PC-9 (cell line): ENCODE measurements around the gene CCDC106. TPM values are rescaled to one million over a fixed set of nuclear protein-coding genes. Genes with fewer than 3 reads are reported as not detected.
A peak's percentile ranks its signal among the peaks of the same experiment; 100 is the strongest.

Source experiments
- BruUV-seq: library from RNA; stranded (reverse); fragments of 400-500 nt; replicated peaks from 2 replicates; lab custom pipeline; 2021; lab: Mats Ljungman, UMichigan
- CTCF ChIA-PET: fragments of 300-600 bp; sonication (Branson Sonifier 250); formaldehyde crosslinking; loops from one replicate; lab custom pipeline; 2022; ENCODE audit warnings: antibody characterized with exemption; lab: Charles Lee
- POLR2A ChIA-PET: fragments of 300-600 bp; sonication (Branson Sonifier 250); formaldehyde crosslinking; loops from one replicate; lab custom pipeline; 2022; ENCODE audit warnings: antibody characterized with exemption; ENCODE audit not compliant: unreplicated experiment; lab: Charles Lee
- DNase-seq, 2 experiments: peaks; one replicate each; pipeline versions ENCODE4 v3.0.0 to v3.0.0-alpha.2; 2015 to 2022; ENCODE audit warnings: mixed read lengths in 1 of 2
- H2AFZ ChIP-seq: fragments of 200-600 bp; sonication (generic); 2 replicates; pipeline ENCODE4 v1.8.1; 2017; ENCODE audit warnings: antibody characterized with exemption
- H3F3A ChIP-seq: fragments of 200-600 bp; sonication (generic); 2 replicates; pipeline ENCODE4 v1.8.1; 2017; ENCODE audit warnings: antibody characterized with exemption, mild to moderate bottlenecking, low read depth; ENCODE audit not compliant: insufficient read depth
- H3K27ac ChIP-seq: fragments of 200-600 bp; sonication (generic); 2 replicates; pipeline ENCODE4 v1.6.1; 2016; ENCODE audit warnings: mixed run types
- H3K27me3 ChIP-seq: fragments of 200-600 bp; sonication (generic); 2 replicates; pipeline ENCODE4 v1.6.1; 2016; ENCODE audit warnings: low read depth, mixed run types; ENCODE audit not compliant: insufficient read depth
- H3K36me3 ChIP-seq: fragments of 200-600 bp; sonication (generic); 2 replicates; pipeline ENCODE4 v1.6.1; 2016; ENCODE audit warnings: low read depth, mixed run types
- H3K4me1 ChIP-seq: fragments of 200-600 bp; sonication (generic); replicated peaks from 2 replicates; pipeline ENCODE4 v1.6.1; 2016; ENCODE audit warnings: mixed run types; ENCODE audit not compliant: insufficient read depth
- H3K4me2 ChIP-seq: fragments of 200-600 bp; sonication (generic); 2 replicates; pipeline ENCODE4 v1.6.1; 2017; ENCODE audit warnings: mixed run types
- H3K4me3 ChIP-seq: fragments of 200-600 bp; sonication (generic); 2 replicates; pipeline ENCODE4 v1.6.1; 2016; ENCODE audit warnings: mixed run types
- H3K79me2 ChIP-seq: fragments of 200-600 bp; sonication (generic); 2 replicates; pipeline ENCODE4 v1.6.1; 2017; ENCODE audit warnings: low read depth, mixed run types
- H3K9me2 ChIP-seq: fragments of 200-600 bp; sonication (generic); 2 replicates; pipeline ENCODE4 v1.8.1; 2017; ENCODE audit warnings: mild to moderate bottlenecking; ENCODE audit not compliant: insufficient read depth
- H3K9me3 ChIP-seq: fragments of 200-600 bp; sonication (generic); 2 replicates; pipeline ENCODE4 v1.8.1; 2016; ENCODE audit warnings: low read depth; ENCODE audit not compliant: insufficient read depth
- H4K20me1 ChIP-seq: fragments of 200-600 bp; sonication (generic); 2 replicates; pipeline ENCODE4 v1.8.1; 2017; ENCODE audit not compliant: insufficient read depth
- EZH2 ChIP-seq: fragments of 200-600 bp; sonication (generic); IDR thresholded peaks from 2 replicates; pipeline ENCODE4 v1.8.0; 2017; ENCODE audit warnings: antibody characterized with exemption, low read depth
- intact Hi-C: fragments of 100-400 bp; cut with micrococcal nuclease; formaldehyde crosslinking; loops from one replicate; pipeline ENCODE4 v1.10.0; 2022; ENCODE audit not compliant: unreplicated experiment
- total RNA-seq: library from RNA; stranded (reverse); gene quantifications from 2 replicates; pipeline ENCODE4 v1.2.3, GENCODE V29; 2021
- TF ChIP-seq, protein P1 (sequence below): fragments of 200-600 bp; sonication (generic); conservative IDR thresholded peaks from 2 replicates; pipeline ENCODE4 v1.6.1; 2017; ENCODE audit warnings: mixed run types, antibody characterized with exemption, mild to moderate bottlenecking, moderate library complexity

The CCDC106 gene
- total RNA-seq, 1 experiment from 2014 or later, result 3.2 TPM

DNA sequence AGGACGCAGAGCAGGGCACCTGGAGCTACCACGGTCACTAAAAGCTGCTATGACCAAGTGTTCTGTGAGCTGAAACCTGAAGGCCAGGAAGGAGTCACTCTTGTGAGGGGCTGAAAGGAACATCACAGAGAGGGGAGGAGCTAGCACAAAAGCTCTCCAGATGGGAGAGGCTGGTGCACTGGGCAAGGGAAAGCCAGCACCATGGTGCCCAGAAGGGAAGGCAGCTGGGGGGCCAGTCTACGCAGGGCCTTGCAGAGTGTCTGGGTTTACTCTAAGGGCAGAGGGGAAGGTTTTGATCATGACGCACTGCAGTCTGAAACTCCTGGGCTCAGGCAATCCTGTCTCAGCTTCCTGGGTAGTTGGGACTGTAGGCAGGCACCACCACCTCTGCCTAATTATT is 11.3 kb upstream of the CCDC106 start:
- Histone ChIP-seq H3F3A (peaks cover 52% of the 10 kb centered on the region; the same call in 1 of the 2 replicates), H2AFZ (no peak overlapping the region), H4K20me1 (peaks cover 3% of the 10 kb centered on the region; the same call in 1 of the 2 replicates), H3K4me2 (peak overlapping the region; percentile 92), H3K36me3 (peaks cover 3% of the 10 kb centered on the region; the same call in 1 of the 2 replicates), H3K27ac (no peak overlapping the region), H3K4me3 (peak overlapping the region; percentile 89; the same call in 1 of the 2 replicates), H3K9me2 (no peaks in the 10 kb centered on the region), H3K9me3 (no peaks in the 10 kb centered on the region), H3K4me1 (peaks cover 12% of the 10 kb centered on the region), H3K27me3 (no peaks in the 10 kb centered on the region), H3K79me2 (peaks cover 39% of the 10 kb centered on the region)
- TF ChIP-seq EZH2, result no peak
- TF ChIP-seq, protein P1, sequence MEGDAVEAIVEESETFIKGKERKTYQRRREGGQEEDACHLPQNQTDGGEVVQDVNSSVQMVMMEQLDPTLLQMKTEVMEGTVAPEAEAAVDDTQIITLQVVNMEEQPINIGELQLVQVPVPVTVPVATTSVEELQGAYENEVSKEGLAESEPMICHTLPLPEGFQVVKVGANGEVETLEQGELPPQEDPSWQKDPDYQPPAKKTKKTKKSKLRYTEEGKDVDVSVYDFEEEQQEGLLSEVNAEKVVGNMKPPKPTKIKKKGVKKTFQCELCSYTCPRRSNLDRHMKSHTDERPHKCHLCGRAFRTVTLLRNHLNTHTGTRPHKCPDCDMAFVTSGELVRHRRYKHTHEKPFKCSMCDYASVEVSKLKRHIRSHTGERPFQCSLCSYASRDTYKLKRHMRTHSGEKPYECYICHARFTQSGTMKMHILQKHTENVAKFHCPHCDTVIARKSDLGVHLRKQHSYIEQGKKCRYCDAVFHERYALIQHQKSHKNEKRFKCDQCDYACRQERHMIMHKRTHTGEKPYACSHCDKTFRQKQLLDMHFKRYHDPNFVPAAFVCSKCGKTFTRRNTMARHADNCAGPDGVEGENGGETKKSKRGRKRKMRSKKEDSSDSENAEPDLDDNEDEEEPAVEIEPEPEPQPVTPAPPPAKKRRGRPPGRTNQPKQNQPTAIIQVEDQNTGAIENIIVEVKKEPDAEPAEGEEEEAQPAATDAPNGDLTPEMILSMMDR, result no peak
- POLR2A ChIA-PET, result interaction anchor here (0.7 kb wide), 1 partner anchor 12 kb away, joined by 8 read pairs; the partner anchor contains the start of gene ZNF784
- no TSS peak for BruUV-seq
- DNase-seq, result no peak
- intact Hi-C loops, result loop anchor here (10.0 kb wide), 4 partner anchors 438 to 1458 kb away; no protein-coding TSS in a partner anchor
- CTCF ChIA-PET, result no interaction called here

DNA sequence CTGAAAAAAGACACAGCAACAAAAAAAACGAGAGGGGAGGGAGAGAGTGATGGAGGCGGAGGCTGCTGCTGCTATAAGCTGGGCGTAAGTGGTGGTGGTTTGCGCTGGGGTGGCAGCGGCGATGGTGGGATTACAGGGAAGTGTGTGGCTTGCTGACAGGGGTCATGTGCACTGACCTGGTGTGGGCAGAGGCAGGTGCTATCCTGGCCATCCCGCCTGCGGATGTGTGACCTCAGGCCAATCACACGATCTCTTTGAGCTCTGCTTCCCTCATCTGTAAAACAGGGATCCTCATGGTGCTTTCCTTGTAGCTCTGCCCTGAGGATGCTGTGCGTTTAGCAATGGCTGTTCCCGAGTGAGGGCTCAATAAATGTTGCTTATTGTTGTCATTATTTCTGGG is 10.5 kb upstream of the CCDC106 start:
- H3K4me2 ChIP-seq, result no peak overlapping the region
- H4K20me1 ChIP-seq, result peaks cover 3% of the 10 kb centered on the region; the same call in 1 of the 2 replicates
- no peak for TF ChIP-seq EZH2
- TF ChIP-seq, protein P1, result no peak
- H3K36me3 ChIP-seq, result peaks cover 3% of the 10 kb centered on the region; the same call in 1 of the 2 replicates
- no peak overlapping the region for H2AFZ ChIP-seq
- intact Hi-C loops, result loop anchor here (10.0 kb wide), 4 partner anchors 437 to 1457 kb away; no protein-coding TSS in a partner anchor
- H3K79me2 ChIP-seq, result peaks cover 46% of the 10 kb centered on the region
- no peak overlapping the region for H3K4me3 ChIP-seq
- POLR2A ChIA-PET, result no interaction called here
- H3K9me3 ChIP-seq, result no peaks in the 10 kb centered on the region
- no peaks in the 10 kb centered on the region for H3K9me2 ChIP-seq
- H3F3A ChIP-seq, result peaks cover 49% of the 10 kb centered on the region; the same call in 1 of the 2 replicates
- H3K4me1 ChIP-seq, result peaks cover 12% of the 10 kb centered on the region
- H3K27ac ChIP-seq, result no peak overlapping the region
- BruUV-seq, result no TSS peak
- H3K27me3 ChIP-seq, result no peaks in the 10 kb centered on the region
- no peak for DNase-seq
- CTCF ChIA-PET, result no interaction called here

- Histone ChIP-seq H3K79me2 (peaks cover 55% of the 10 kb centered on the region), H3K4me3 (no peak overlapping the region), H3K4me1 (peaks cover 12% of the 10 kb centered on the region), H3K9me3 (no peaks in the 10 kb centered on the region), H3K9me2 (no peaks in the 10 kb centered on the region), H3K27me3 (no peaks in the 10 kb centered on the region), H3K4me2 (no peak overlapping the region), H3K36me3 (peaks cover 3% of the 10 kb centered on the region; the same call in 1 of the 2 replicates), H3F3A (peaks cover 39% of the 10 kb centered on the region; the same call in 1 of the 2 replicates), H2AFZ (no peak overlapping the region), H3K27ac (no peak overlapping the region), H4K20me1 (peaks cover 3% of the 10 kb centered on the region; the same call in 1 of the 2 replicates)
- BruUV-seq, result no TSS peak
- peak; percentile 31 to 50 for DNase-seq
- TF ChIP-seq, protein P1, result peak; percentile 64
- no peak for TF ChIP-seq EZH2
- POLR2A ChIA-PET, result interaction anchor here (0.6 kb wide), 1 partner anchor 472 kb away, joined by 4 read pairs; the partner anchor contains the start of gene DNAAF3
- CTCF ChIA-PET, result no interaction called here
- intact Hi-C loops, result loop anchor here (10.0 kb wide), 4 partner anchors 436 to 1456 kb away; no protein-coding TSS in a partner anchor
Measured at GRCh38 chr19:55638864-55639359, 9.1 kb upstream of the CCDC106 start.
